Stomach smooth muscle (tissue), 2 donors: ENCODE data around the gene NDUFA5.
"Not testable (repeated sequence)": the region's sequence is repeated elsewhere in the genome, so short reads cannot be mapped to it uniquely, and the experiment has no call there.

Experiments used
- H3K27ac ChIP-seq: one replicate; pipeline ENCODE4 v1.7.0; 2013; ENCODE audit warnings: mild to moderate bottlenecking, low read length, inconsistent platforms
- H3K27me3 ChIP-seq, 2 donors: one replicate each; pipeline ENCODE4 v1.7.0; 2013; ENCODE audit warnings: low read length in 2 of 2; ENCODE audit not compliant: insufficient read depth in 2 of 2, control insufficient read depth in 1 of 2
- H3K36me3 ChIP-seq, 2 donors: one replicate each; pipeline ENCODE4 v1.7.0; 2013; ENCODE audit warnings: low read length in 2 of 2; ENCODE audit not compliant: control insufficient read depth in 2 of 2, insufficient read depth in 2 of 2
- H3K4me1 ChIP-seq: one replicate; pipeline ENCODE4 v1.7.0; 2013; ENCODE audit warnings: low read length; ENCODE audit not compliant: control insufficient read depth, insufficient read depth
- H3K4me3 ChIP-seq, 2 donors: one replicate each; pipeline ENCODE4 v1.7.0; 2013; ENCODE audit warnings: low read length in 2 of 2
- H3K9ac ChIP-seq, 2 donors: one replicate each; pipeline ENCODE4 v1.7.0; 2013; ENCODE audit warnings: low read length in 2 of 2, mild to moderate bottlenecking in 1 of 2
- H3K9me3 ChIP-seq, 2 donors: one replicate each; pipeline ENCODE4 v1.7.0; 2013; ENCODE audit warnings: low read length in 2 of 2; ENCODE audit not compliant: control insufficient read depth in 2 of 2
- donor health status: healthy.
- donor health status: Pancreatic carcinoma.

Gene NDUFA5

DNA sequence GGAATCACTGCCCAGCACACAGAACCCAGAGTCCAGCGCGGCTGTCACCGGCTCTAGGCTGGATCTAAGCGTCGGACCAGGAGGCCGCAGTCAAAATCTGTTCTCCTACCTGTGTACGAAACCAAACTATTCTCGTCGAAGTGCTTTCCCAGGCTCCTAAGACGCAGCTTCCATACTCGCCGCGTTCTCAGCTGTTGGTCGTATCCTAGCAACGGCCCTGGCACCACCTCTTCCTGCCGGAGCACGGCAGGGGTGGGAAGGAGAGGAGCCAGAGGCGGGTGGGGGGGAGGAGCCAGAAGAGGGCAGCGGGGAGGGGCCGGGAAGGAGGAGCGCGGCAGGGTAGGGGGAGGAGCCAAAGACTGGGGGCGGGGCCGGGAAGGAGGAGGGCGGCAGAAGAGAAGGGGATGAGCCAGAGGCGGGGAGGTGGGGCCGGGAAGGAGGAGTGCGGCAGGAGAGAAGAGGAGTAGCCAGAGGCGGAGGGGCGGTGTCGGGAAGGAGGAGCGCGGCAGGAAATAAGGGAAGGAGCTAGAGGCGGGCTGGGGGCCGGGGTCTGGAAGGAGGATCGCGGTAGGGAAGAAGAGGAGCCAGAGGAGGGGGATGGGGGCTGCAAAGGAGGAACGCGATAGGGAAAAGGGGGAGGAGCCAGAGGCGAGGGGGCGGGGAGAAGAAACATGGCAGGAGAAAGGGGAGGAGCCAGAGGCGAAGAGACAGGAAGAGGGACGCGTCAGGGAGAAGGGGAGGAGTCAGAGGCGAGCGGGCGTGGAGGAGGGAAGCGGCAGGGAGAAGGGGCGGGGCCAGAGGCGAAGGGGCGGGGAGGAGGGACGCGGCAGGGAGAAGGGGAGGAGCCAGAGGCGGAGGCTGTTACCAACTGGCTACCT lies 23.0 kb downstream of the NDUFA5 start, which contains the start of gene IQUB:
Gene IQUB, minus strand, starts transcription at position 213 of the 878 bp plus-strand sequence. CDS start 22,255 bp downstream, outside the sequence.
- peaks cover 0 to 4% of the 10 kb centered on the region in 2 donors for H3K27me3 ChIP-seq
- no peaks in the 10 kb centered on the region for H3K36me3 ChIP-seq
- H3K9ac ChIP-seq: peak within 1 kb of the TSS; percentile 60 to 66
- peak within 1 kb of the TSS; percentile 74 for H3K27ac ChIP-seq
- peaks cover 5% of the 10 kb centered on the region for H3K4me1 ChIP-seq
- H3K4me3 ChIP-seq: peak within 1 kb of the TSS; percentile 83 to 85
- H3K9me3 ChIP-seq: no peaks in the 10 kb centered on the region

DNA sequence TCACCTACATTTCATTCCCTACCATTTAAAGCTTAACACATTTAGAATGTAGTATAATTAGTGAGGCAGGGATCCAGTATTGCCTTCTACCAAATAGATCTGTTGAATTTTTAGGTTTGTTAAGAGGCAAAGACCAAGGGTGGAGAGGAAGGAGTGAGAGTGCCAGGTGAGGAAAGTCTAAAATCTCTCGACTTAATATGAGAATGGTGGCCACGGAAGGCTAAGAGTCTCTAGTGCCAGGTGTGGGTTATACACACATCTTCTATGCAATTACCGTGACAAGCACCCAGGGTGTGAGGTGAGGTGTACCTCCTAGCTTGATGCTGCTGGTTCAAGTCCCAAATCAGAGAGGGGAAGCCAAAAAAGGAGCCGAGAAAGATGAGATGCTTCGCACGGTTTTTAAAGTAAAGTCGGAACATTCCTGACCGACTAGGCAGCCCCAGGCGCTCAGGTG lies 23.7 kb downstream of the NDUFA5 start:
- H3K27me3 ChIP-seq: peaks cover 0 to 4% of the 10 kb centered on the region in 2 donors
- peaks cover 5% of the 10 kb centered on the region for H3K4me1 ChIP-seq
- no peak overlapping the region for H3K27ac ChIP-seq
- peak overlapping the region; percentile 60 to 66 for H3K9ac ChIP-seq
- peak overlapping the region; percentile 83 to 85 for H3K4me3 ChIP-seq
- H3K9me3 ChIP-seq: no peaks in the 10 kb centered on the region
- H3K36me3 ChIP-seq: no peaks in the 10 kb centered on the region

DNA sequence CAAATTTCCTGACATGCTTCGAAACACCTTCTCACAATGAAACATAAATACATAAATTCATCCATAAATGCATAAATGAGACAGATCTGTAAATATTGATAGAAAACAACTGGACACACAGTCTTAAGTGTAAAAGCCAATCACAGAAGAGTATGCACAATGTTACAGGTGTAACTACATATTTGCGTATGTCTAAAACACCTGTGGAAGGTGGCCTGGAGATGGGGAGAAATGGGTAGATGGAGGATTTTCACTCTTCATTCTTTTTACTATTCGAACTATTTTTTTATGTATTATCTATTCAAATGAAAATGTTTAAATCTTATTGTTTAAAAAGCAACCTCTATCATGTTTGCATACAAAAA lies 24.1 kb downstream of the NDUFA5 start:
- Histone ChIP-seq H3K27ac (no peak overlapping the region), H3K36me3 (no peaks in the 10 kb centered on the region), H3K9ac (no peak overlapping the region), H3K4me1 (peaks cover 5% of the 10 kb centered on the region), H3K4me3 (no peak overlapping the region), H3K27me3 (peaks cover 0 to 4% of the 10 kb centered on the region in 2 donors), H3K9me3 (no peaks in the 10 kb centered on the region)

DNA sequence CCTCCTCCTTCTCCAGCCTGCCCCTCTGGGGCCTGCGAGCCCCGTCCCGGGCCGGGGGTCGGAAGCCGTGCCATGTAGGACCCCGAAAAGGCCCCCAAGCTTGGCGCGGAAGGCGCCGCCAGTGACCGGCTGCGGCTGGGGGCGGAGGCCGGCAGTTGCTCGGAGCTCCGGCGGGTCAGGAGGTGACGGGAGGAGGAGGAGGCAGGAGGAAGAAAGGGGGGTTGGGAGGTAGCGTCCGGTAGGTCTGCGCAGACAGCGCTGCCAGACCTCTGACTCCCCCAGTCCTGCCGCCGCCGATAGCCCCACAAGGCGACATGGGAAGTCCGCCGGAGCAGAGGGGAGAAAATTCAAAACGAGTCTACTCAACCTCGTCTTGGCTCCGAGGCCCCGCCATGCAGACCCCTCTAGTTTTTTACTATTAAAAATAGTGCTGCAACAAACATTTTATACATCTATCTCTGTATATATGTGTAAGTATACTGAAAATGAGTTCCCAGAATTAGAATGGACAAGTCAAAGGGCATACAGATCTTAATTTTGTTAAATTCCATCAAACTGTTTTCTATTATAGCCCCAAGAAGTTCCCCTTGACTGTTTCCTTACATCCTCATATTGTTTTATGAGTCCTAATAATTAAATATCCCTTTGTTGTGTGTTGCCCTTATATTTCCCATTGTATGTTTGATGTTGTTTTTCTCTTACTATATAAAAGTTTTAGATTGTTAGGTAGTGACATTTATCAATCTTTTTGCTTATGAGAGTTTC lies 24.6 kb downstream of the NDUFA5 start:
- H3K4me1 ChIP-seq, H3K27ac ChIP-seq, H3K36me3 ChIP-seq, H3K9me3 ChIP-seq, H3K9ac ChIP-seq, H3K27me3 ChIP-seq: not testable (repeated sequence)
- peak overlapping the region in 1 of 2 donors; percentile 47 for H3K4me3 ChIP-seq

DNA sequence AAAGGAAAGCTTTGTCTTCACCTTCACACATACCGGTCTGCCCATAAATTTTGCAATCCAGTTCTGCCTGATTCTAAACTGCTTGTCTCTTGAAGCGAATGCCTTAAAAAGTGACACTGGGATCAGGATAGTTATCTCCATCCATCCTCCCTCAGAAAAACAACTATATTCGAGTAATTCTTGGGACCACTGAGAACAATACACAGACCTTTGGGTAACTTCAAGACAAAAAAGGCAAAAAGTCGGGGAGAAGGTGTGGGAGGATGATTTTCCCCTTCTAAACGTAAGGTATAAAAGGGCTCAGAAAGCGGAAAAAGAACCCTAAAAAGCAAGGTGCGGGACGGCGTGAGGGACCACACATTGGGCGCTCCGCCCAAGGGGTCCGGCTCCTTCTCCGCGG lies 25.3 kb downstream of the NDUFA5 start:
- not testable (repeated sequence) for H3K9me3 ChIP-seq, H3K27ac ChIP-seq, H3K4me1 ChIP-seq, H3K36me3 ChIP-seq, H3K27me3 ChIP-seq, H3K9ac ChIP-seq
- peak overlapping the region in 1 of 2 donors; percentile 29 for H3K4me3 ChIP-seq

DNA sequence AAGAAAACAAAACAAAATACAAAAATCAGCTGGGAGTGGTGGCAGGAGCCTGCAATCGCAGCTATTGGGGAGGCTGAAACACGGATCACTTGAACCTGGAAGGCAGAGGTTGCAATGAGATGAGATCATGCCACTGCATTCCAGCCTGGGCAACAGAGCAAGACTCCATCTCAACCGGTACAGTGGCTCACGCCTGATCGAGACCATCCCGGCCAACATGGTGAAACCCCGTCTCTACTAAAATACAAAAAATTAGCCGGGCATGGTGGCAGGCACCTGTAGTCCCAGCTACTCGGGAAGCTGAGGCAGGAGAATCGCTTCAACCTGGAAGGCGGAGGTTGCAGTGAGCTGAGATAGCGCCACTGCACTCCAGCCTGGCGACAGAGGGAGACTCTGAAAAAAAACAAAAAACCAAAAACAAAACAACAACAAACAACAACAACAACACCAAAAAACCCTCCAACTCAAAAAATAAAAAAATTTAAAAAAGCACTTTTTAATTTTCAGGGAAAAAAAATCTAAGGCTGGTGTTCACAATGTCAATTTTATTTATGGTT lies 27.5 kb downstream of the NDUFA5 start:
- not testable (repeated sequence) for H3K9me3 ChIP-seq, H3K36me3 ChIP-seq, H3K4me1 ChIP-seq

DNA sequence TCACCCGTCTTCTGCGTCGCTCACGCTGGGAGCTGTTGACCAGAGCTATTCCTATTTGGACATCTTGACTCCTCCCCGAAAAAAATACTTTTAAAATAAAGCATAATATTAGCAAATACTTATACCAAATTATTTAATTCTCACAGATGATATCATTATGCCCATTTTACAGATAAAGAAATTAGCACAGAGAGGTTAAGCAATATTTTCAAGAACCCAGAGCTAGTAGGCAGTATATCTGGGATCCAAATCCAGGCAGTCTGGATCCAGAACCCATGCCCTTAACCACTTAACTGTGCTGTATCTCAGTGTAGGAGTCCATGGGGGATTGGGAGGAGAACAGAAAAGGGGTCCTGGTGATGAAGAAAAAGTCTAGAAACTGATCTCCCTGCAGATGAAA lies 29.4 kb downstream of the NDUFA5 start:
- Histone ChIP-seq H3K9ac (no peak overlapping the region), H3K4me1 (no peaks in the 10 kb centered on the region), H3K27ac (no peak overlapping the region), H3K4me3 (no peak overlapping the region), H3K9me3 (no peaks in the 10 kb centered on the region), H3K27me3 (peaks cover 0 to under 1% of the 10 kb centered on the region in 2 donors), H3K36me3 (no peaks in the 10 kb centered on the region)

More for the DNA sequence above, 27.5 kb downstream of the NDUFA5 start:
- H3K4me3 ChIP-seq, H3K27me3 ChIP-seq, H3K9ac ChIP-seq, H3K27ac ChIP-seq: not testable (repeated sequence)

DNA sequence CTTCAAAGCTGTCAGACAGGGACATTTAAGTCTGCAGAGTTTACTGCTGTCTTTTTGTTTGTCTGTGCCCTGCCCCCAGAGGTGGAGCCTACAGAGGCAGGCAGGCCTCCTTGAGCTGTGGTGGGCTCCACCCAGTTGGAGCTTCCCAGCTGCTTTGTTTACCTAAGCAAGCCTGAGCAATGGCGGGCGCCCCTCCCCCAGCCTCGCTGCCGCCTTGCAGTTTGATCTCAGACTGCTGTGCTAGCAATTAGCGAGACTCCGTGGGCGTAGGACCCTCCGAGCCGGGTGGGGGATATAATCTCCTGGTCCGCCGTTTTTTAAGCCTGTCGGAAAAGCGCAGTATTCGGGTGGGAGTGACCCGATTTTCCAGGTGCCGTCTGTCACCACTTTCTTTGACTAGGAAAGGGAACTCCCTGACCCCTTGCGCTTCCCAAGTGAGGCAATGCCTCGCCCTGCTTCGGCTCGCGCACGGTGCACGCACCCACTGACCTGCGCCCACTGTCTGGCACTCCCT lies 29.8 kb downstream of the NDUFA5 start:
- not testable (repeated sequence) for H3K27me3 ChIP-seq, H3K36me3 ChIP-seq, H3K4me3 ChIP-seq, H3K9ac ChIP-seq, H3K9me3 ChIP-seq, H3K4me1 ChIP-seq, H3K27ac ChIP-seq

DNA sequence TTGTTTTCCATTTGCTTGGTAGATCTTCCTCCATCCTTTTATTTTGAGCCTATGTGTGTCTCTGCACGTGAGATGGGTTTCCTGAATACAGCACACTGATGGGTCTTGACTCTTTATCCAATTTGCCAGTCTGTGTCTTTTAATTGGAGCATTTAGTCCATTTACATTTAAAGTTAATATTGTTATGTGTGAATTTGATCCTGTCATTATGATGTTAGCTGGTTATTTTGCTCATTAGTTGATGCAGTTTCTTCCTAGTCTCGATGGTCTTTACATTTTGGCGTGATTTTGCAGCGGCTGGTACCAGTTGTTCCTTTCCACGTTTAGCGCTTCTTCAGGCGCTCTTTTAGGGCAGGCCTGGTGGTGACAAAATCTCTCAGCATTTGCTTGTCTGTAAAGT lies 31.1 kb downstream of the NDUFA5 start:
- H3K27ac ChIP-seq, H3K27me3 ChIP-seq, H3K9me3 ChIP-seq, H3K9ac ChIP-seq, H3K4me1 ChIP-seq, H3K4me3 ChIP-seq, H3K36me3 ChIP-seq: not testable (repeated sequence)

DNA sequence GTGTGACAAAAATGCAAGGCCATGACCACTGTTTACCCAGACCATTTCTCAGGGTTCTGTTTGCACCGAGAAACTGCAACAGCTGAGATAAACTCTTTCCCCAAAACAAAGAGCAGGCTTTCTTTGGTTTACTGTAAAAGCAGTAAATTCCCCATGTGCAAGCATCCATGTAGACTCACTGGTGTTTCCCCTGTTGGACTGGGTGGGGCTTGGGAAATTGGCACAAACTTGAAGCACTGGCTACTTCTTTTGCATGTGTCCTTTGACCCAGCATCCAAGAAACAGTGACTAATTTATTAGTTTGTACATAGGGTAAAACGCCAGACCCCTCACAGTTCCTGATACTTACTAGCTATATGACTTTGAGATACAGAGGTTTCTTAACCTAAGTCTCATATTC lies 35.6 kb downstream of the NDUFA5 start:
- no peaks in the 10 kb centered on the region for H3K27me3 ChIP-seq
- H3K36me3 ChIP-seq: no peaks in the 10 kb centered on the region
- no peak overlapping the region for H3K9ac ChIP-seq
- no peak overlapping the region for H3K4me3 ChIP-seq
- no peak overlapping the region for H3K27ac ChIP-seq
- no peaks in the 10 kb centered on the region for H3K9me3 ChIP-seq
- no peaks in the 10 kb centered on the region for H3K4me1 ChIP-seq
